GM19023 (cell line): ENCODE measurements around the gene SMCO1.
"Not testable (repeated sequence)": the region's sequence is repeated elsewhere in the genome, so short reads cannot be mapped to it uniquely, and the experiment has no call there.

Experiments
- ATAC-seq: cut with Tn5 transposase; IDR thresholded peaks from one replicate; pipeline ENCODE4 v1.9.1; 2021; ENCODE audit warnings: mild to moderate bottlenecking, moderate library complexity; ENCODE audit not compliant: unreplicated experiment

Gene SMCO1

DNA sequence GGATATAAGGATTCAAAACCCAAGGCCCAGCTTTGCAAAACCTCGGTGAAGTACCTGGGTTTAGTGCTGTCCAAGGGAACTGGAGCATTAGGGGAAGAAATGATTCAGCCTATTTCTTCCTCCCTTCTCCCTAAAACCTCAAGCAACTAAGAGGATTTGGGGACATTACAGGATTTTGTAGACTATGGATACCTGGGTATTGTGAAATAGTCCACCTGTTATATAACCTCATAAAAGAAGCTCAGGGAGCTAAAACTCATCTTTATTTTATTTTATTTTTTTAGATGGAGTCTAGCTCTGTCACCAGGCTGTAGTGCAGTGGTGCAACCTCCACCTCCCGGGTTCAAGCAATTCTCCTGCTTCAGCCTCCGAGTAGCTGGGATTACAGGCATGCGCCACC lies 8.7 kb upstream of the SMCO1 start:
- no peak for ATAC-seq

DNA sequence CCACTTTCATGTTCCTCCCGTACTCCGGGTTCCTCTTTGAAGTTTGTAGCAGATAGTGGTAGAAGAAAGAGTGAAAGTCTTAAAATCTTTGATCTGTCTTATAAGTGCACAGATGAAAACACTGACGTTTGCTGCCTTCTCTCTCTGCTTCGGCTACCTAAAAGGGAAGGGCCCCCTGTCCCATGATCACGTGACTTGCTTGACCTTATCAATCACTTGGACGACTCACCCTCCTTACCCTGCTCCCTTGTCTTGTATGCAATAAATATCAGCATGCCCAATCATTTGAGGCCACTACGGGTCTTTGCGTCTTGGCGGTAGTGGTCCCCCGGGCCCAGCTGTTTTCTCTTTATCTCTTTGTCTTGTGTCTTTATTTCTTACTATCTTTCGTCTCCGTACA lies 6.1 kb upstream of the SMCO1 start:
- ATAC-seq, result not testable (repeated sequence)

DNA sequence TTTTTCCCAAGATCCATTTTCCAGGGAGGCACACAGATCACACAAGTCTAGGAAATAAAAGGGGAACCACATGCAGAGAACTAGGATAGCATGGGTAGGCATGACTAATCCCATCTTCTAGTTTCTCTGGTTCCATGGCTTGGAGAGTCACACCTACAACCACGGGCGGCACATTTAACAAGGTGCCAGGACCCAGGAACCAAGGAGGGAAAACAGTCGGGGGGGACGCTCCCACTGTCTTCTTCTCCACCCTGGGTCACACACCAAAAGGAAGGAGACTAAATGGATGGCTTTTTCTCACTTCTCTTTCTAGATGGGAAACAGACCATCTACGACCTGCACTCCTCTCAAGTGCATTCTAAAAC lies 4.6 kb upstream of the SMCO1 start:
- ATAC-seq, result no peak

DNA sequence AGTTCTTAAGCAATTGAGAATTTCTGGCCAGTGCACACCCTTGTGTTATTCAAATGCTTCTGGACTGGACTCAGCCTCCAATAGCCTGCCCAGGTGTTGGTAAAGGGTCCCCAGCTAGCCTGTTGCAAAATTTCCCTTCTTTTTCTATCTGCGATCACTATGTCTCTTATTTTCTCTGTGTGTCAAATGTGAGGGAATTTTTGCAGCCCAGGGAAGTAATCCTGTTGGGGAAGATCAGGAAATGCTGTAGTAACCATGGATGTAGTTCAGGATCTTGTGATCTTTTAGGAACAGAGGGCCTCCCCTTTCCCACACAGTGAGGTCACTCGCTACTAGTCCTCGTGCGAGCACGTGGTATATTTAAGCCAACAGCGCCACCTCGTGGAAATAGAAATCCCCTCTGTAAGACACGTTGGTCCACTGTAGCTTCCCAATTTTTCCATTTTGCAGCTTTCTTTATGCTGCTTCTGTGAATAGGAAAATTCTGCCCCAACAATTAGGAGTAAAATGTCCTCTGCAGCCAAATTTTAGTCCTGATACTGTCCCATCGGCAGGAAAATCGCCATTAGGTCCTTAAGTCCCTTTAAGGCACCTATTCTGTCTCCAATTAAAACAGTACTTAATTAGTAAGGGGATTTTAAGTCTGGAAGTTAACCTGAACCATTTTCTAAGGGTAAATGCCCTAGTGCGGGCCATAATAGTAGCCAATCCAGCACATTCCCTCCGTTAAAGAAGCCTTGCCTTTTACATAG lies 4.0 kb upstream of the SMCO1 start:
- no peak for ATAC-seq

DNA sequence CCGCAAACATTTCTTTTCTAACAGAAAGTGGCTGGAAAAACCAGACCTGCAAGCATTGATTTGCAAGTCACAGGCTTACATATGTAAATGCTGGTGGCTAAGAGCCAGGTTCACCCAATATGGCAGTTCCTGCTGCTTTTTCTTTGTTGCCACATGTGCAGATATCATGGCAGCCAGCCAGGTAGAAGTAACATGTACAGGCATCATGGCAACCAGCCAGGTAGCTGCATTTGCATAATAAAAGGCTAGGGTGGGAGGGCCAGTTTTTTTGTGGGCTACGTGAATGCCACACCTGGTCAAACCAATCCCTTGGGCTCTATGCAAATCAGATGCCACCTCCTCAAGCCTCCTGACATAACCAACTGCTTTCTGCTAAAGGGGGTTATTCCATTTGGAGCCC lies 2.8 kb upstream of the SMCO1 start:
- ATAC-seq, result no peak

DNA sequence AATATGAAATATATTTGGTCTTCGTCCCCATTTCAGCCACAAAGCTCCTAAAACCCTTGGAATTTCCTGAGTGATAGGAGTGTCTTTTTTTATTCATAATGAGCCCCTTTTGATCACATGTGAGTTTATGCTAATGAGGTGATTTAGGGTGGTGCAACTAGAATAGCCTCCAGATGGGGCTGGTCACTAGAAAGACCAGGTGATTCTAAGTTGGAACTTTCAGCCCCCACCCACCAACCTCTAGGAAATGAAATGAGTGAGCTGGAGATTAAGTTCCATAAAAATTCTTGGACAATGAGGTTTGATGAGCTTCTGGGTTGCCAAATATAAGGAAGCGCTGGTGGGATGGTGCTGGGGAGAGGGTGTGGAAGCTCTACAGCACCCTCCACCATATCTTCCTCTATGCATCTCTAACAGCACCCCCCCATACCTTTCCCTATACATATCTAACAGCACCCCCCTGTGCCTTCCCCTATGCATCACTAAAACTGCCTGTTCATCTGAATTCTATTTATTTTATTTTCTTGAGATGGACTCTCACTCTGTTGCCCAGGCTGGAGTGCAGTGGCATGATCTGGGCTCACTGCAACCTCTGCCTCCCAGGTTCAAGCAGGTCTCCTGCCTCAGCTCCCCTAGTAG lies 2.1 kb upstream of the SMCO1 start:
- no peak for ATAC-seq

DNA sequence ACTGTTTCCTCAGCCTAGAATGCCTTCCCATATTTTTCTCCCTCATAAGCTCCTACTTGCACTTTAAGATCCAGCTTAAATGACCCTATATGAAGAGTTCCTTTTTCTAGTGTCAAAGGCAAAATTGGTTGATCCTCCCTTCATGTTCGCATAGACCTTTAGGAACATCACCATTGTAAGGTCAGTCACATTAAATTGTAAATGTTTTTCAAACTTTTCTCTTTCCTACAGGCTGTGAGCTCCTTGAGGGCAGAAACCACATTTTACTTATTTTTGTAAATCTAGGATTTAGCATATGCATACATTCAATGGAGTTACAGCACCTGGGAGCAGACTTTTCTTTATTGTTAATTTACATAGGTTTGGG lies 813 bp downstream of the SMCO1 start:
- ATAC-seq, result no peak

DNA sequence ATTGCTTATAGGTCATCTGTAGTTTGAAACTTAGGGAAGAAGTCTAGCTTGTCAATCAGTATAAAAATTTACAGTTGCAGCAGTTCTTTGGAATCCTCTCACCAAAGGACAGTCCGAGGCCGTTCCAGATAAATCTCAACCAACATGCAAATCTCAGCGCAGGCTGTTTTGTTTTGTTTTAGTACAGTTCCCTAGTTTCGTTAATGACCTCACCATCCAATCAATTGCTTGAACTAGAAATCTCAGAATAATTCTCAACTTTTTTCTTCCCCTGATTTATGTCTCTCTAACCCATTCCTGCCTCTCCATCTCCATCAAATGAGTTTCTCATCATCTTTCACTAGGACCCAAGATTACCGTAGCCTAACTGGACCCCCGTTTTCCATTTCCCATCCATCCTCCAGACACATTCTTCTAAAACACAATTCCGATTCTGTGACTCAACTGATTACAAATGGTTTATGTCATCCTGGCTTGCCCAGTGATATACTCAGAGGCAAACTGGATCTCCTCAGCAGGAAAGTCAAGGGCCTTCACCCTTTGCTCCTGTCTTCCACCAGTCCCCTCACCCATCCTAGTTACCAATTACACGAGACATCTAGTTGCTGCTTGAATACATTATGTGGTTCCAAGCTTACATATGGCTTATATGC lies 1.3 kb downstream of the SMCO1 start:
- ATAC-seq, result no peak

DNA sequence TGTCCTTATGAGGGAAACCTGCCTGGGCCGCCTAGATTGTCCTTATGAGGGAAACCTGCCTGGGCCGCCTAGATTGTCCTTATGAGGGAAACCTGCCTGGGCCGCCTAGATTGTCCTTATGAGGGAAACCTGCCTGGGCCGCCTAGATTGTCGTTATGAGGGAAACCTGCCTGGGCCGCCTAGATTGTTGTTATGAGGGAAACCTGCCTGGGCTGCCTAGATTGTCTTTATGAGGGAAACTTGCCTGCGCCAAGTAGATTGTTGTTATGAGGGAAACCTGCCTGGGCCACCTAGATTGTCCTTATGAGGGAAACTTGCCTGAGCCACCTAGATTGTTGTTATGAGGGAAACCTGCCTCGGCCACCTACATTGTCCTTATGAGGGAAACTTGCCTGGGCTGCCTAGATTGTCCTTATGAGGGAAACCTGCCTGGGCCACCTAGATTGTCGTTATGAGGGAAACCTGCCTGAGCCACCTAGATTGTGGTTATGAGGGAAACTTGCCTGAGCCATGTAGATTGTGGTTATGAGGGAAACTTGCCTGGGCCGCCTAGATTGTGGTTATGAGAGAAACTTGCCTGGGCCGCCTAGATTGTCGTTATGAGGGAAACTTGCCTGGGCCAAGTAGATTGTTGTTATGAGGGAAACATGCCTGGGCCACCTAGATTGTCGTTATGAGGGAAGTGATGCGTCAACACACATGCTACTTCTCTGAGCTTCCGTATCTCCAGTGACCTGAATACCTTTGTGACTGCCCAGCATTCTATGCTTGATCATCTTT lies 3.3 kb downstream of the SMCO1 start:
- not testable (repeated sequence) for ATAC-seq

DNA sequence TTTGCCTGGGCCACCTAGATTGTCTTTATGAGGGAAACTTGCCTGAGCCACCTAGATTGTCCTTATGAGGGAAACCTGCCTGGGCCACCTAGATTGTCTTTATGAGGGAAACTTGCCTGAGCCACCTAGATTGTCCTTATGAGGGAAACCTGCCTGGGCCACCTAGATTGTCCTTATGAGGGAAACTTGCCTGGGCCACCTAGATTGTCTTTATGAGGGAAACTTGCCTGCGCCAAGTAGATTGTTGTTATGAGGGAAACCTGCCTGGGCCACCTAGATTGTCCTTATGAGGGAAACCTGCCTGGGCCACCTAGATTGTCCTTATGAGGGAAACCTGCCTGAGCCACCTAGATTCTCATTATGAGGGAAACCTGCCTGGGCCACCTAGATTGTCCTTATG lies 4.0 kb downstream of the SMCO1 start:
- not testable (repeated sequence) for ATAC-seq

DNA sequence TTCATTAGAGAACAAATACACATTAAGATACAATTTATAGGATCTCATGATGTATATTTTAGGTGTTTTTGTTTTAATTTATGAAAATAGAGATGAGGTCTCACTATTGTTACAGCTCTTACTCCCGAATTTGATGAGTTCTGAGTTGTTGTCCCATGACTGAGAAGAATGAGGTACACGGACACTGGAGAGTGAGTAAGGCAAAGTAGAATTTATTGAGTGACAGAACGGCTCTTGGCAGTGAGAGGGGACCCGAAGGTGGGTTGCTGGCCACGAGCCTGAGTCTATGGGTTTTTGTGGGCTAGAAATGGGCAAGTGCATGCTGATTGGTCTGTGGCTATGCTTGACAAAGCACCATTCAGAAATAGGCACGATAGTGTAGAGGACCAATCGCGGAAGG lies 8.5 kb downstream of the SMCO1 start:
- ATAC-seq, result no peak

DNA sequence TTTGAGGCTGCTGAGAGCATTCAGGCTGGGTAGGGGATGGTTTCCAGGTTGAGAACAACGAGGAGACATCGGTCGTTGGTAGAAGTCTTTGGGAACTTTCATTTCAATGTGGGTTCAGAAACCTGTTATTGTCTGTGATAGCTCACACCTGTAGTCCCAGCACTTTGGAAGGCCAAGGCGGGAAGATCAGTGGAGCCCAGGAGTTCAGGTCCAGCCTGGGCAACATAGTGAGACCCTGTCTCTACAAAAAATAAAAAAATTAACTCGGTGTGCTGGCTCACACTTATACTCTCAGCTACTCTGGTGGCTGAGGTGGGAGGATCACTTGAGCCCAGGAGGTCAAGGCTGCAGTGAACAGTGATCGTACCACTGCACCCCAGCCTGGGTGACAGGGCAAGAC lies 10.6 kb downstream of the SMCO1 start:
- no peak for ATAC-seq

DNA sequence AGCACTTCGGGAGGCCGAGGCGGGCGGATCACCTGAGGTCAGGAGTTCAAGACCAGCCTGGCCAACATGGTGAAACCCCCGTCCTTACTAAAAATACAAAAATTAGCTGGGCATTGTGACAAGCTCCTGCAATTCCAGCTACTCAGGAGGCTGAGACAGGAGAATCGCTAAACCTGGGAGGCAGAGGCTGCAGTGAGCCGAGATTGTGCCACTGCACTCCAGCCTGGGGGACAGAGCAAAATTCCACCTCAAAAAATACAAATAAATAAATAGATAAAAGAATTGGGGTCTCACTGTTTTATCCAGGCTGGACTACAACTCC lies 11.1 kb downstream of the SMCO1 start:
- not testable (repeated sequence) for ATAC-seq

DNA sequence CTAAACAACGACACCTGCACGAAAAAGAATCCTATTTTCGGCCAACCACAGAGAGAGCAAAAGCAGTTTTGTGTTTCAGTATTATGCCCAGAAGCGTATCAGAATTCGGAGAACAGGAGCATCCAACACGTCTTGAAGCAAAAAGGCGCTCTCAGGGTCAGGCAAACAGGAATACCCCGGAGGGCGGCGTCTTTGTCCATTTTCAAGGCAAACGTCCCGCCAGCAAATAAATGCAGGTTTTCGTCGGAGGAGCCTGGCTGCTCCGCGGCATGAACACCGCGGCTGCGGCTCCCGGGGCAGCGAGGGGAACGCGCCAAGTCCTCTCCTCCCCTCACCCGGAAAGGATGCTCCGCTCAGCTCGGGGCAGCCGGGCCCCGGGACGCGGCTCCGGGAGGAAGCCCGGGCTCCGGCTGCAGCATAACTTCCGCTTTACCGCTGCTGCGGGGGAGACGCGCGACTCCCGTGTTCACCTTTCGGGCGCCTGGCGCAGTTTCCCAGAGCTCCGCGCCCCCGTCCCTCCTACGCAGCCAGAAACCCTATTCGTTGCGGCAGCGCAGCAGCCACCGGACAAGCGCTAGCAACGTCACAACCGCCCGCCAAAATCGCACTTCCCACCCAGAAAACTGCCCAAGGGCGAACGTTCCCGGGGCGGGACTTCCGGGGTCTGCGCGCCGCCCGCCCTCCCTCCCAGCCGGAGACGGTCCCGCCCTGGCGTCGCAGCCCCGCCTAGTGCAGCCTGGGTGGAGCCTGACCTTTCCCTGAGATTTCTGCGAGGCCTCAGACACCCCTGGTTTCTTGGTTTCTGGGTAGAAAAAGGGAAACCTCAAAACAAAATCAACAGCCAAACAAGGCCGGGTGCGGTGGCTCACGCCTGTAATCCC lies 11.7 kb downstream of the SMCO1 start, which contains the start of gene RNF168:
Gene RNF168 (minus strand): TSS at position 573 of the 881 bp plus-strand sequence. CDS start 595 bp downstream, outside the sequence.
- ATAC-seq, result peak; percentile 80

DNA sequence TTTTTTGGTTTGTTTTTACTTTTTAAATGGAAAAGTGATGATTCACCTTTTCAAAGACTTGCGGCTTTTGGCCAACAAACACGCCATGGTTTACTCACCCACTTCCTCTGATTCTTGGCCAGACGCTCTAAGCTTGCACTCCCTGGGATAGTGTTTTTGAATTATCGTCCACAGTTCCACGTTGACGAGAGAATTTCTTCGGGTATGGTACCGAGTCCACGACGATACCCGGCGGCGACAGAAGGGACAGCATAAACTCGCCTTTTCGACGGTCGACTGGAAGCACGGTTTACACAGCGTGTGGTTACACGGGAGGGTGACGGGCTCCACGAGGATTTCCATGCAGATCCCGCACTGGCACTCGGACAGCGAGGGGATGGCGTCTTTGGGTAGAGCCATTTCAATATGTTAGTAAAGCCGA lies 12.4 kb downstream of the SMCO1 start:
- peak; percentile 5 for ATAC-seq

DNA sequence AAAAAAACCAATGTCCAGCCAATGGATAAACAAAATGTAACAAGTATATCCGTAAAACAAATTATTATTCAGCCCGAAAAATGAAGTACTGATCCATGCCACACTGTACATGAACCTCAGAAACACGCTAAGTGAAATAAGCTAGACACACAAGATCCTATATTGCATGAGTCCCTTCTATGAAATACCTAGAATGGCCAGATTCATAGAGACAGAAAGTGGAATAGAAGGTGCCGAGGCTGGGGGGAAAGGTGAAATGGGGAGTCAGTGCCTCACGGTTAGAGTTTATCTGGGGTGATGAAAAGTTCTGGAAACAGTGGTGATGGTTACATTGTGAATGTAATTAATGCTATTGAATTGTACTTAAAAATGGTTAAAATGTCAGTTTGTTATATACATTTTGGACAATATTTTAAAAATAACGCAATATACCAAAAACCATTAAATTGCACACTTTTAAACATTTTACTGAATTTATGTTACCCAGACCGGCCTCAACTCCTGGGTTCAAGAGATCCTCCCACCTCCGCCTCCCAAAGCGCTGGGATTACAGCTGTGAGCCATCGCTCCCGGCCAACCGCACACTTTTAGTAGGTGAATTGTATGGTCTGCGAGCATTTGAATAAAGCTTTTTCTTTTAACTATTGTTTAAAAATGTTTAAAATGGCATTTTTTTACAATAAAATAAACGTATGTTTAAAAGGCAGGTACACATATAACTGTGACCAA lies 13.7 kb downstream of the SMCO1 start:
- no peak for ATAC-seq

DNA sequence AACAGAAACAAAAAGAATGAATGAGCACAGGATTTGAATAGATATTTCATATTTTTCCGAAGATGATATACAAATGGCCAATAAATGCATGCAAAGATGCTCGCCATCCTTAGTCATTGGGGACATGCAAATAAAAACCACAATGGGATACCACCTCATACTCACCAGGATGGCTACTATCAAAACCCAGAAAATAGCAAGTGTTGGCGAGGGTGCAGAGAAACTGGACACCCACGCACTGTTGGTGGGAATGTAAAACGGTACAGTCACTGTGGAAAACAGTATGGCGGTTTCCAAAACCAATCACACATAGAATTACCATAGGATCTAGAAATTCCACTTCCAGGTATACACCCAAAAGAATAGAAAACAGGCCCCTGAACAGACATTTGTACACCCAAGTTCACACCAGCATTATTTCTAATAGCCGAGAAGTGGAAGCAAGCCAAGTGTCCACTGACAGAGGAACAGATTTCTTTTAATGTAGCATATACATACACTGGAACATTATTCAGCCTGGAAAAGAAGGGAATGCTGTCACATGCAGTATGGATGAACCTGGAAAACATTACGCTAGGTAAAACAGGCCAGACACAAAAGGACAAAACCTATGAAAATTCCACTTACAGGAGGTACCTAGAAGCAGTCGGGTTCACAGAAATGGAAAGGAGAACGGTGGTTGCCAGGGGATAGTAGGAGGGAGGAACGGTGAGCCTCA lies 15.2 kb downstream of the SMCO1 start:
- no peak for ATAC-seq

DNA sequence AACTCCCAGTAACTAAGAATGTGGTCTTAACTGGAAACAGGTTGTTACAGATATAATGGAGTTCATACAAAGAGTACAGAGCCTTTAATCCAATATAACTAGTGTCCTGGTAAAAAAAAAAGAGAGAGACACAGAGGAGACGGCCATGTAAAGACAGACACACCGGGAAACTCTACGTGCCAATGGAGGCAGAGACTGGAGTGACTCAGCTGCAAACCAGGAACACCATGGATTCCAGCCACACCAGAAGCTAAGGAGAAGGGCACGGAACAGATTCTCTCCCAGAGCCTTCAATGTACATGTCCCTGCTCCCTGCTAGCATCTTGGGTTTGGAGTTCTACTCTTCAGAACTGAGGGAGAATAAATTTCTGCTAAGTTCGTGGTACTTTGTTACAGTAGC lies 16.1 kb downstream of the SMCO1 start:
- no peak for ATAC-seq

DNA sequence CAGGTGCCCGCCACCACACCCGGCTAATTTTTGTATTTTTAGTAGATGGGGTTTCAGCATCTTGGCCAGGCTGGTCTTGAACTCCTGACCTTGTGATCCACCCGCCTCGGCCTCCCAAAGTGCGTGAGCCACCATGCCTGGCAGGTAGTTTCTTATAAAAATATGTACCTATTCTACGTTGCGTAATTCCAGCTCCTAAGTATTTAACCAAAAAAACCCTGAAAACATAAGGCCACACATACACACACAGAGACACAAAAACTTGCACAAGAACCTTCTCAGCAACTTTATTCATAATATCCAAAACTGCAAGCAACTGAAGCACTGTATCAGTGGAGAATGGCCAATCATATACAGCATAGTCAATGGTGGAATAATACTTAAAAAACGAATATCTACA lies 16.8 kb downstream of the SMCO1 start:
- ATAC-seq, result no peak
